Renal cortex interstitium (tissue), 15 donors: ENCODE measurements around the gene HCAR1. TPM values are rescaled to one million over a fixed set of nuclear protein-coding genes. Genes with fewer than 3 reads are reported as not detected.
"Not testable (repeated sequence)": the region's sequence is repeated elsewhere in the genome, so short reads cannot be mapped to it uniquely, and the experiment has no call there.

Experiments
- DNase-seq, 11 donors: peaks; one replicate each; pipeline ENCODE4 v3.0.0-alpha.2; 2013; ENCODE audit warnings: low read depth in 9 of 11, low spot score in 4 of 11; ENCODE audit errors: extremely low read depth in 1 of 11
- long read RNA-seq, 16 experiments: transcript quantifications; one replicate each; lab custom pipeline, GENCODE V29; 2026
- polyA plus RNA-seq, 3 donors: library from polyadenylated mRNA; unstranded; fragments of 120-200 nt; gene quantifications; one replicate each; pipeline ENCODE4 v1.2.1, GENCODE V29; 2013; ENCODE audit not compliant: insufficient read length in 3 of 3

Gene HCAR1
- polyA plus RNA-seq: 1 to 10 TPM; 2.5 to 2.7 (median 2.7) TPM
- long read RNA-seq, donor 1, full-length matches to known transcripts: 1 of 1 reads
- long read RNA-seq, donor 1, partial matches to known transcripts: 0 of 1 reads
- long read RNA-seq, donor 1, other reads (novel, unspliced or antisense): 0 of 1 reads
- long read RNA-seq, donor 2, full-length matches to known transcripts: 3 of 3 reads
- long read RNA-seq, donor 2, partial matches to known transcripts: 0 of 3 reads
- long read RNA-seq, donor 2, other reads (novel, unspliced or antisense): 0 of 3 reads
- long read RNA-seq, donor 3, full-length matches to known transcripts: 3 of 3 reads
- long read RNA-seq, donor 3, partial matches to known transcripts: 0 of 3 reads
- long read RNA-seq, donor 3, other reads (novel, unspliced or antisense): 0 of 3 reads
- long read RNA-seq, donor 4, full-length matches to known transcripts: 2 of 2 reads
- long read RNA-seq, donor 4, partial matches to known transcripts: 0 of 2 reads
- long read RNA-seq, donor 4, other reads (novel, unspliced or antisense): 0 of 2 reads
- long read RNA-seq, donor 5: 0 reads
- long read RNA-seq, donor 6, full-length matches to known transcripts: 1 of 1 reads
- long read RNA-seq, donor 6, partial matches to known transcripts: 0 of 1 reads
- long read RNA-seq, donor 6, other reads (novel, unspliced or antisense): 0 of 1 reads
- long read RNA-seq, donor 7, full-length matches to known transcripts: 2 of 18 reads
- long read RNA-seq, donor 7, partial matches to known transcripts: 16 of 18 reads
- long read RNA-seq, donor 7, other reads (novel, unspliced or antisense): 0 of 18 reads
- long read RNA-seq, donor 8, full-length matches to known transcripts: 6 of 6 reads
- long read RNA-seq, donor 8, partial matches to known transcripts: 0 of 6 reads
- long read RNA-seq, donor 8, other reads (novel, unspliced or antisense): 0 of 6 reads
- long read RNA-seq, donor 9, full-length matches to known transcripts: 2 of 84 reads
- long read RNA-seq, donor 9, partial matches to known transcripts: 82 of 84 reads
- long read RNA-seq, donor 9, other reads (novel, unspliced or antisense): 0 of 84 reads
- long read RNA-seq, donor 10, full-length matches to known transcripts: 3 of 3 reads
- long read RNA-seq, donor 10, partial matches to known transcripts: 0 of 3 reads
- long read RNA-seq, donor 10, other reads (novel, unspliced or antisense): 0 of 3 reads
- long read RNA-seq, donor 11, full-length matches to known transcripts: 2 of 2 reads
- long read RNA-seq, donor 11, partial matches to known transcripts: 0 of 2 reads
- long read RNA-seq, donor 11, other reads (novel, unspliced or antisense): 0 of 2 reads
- long read RNA-seq, donor 12, full-length matches to known transcripts: 3 of 3 reads
- long read RNA-seq, donor 12, partial matches to known transcripts: 0 of 3 reads
- long read RNA-seq, donor 12, other reads (novel, unspliced or antisense): 0 of 3 reads
- long read RNA-seq, donor 13: 0 reads
- long read RNA-seq, donor 14, full-length matches to known transcripts: 4 of 4 reads
- long read RNA-seq, donor 14, partial matches to known transcripts: 0 of 4 reads
- long read RNA-seq, donor 14, other reads (novel, unspliced or antisense): 0 of 4 reads
- long read RNA-seq, donor 15, full-length matches to known transcripts: 3 of 3 reads
- long read RNA-seq, donor 15, partial matches to known transcripts: 0 of 3 reads
- long read RNA-seq, donor 15, other reads (novel, unspliced or antisense): 0 of 3 reads
- long read RNA-seq, donor 16, full-length matches to known transcripts: 8 of 576 reads
- long read RNA-seq, donor 16, partial matches to known transcripts: 568 of 576 reads
- long read RNA-seq, donor 16, other reads (novel, unspliced or antisense): 0 of 576 reads

- DNase-seq: peak in 5 of 11 donors; percentile 21 to 60 (median 49)
These were observed at the start of gene HCAR1 for GRCh38 chr12:122730215-122731014. TSS of gene HCAR1 (minus strand) at chr12:122730844. CDS start at chr12:122730339, 505 bp downstream.

- no peak for DNase-seq
These were observed 26.9 kb upstream of the HCAR1 start for GRCh38 chr12:122757568-122757967.

DNA sequence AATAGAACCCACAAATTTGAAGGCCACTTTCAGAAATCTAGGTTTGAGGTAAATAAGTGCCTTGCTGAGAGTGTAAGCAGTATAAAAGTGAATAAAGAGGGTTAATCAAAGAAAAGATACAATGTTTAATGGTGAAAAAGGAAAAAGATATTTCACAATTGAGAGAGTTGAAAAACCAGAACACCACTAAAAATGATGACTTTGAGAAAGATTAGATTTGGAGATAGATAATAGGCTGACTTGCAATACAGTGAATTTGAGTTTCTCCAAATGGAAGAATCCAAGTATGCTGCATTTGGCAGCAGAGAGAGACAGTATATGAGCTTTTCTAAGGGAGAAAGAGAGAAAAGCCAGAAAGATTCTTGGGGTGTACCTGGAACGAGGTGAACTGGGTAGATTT lies 24.1 kb upstream of the HCAR1 start:
- DNase-seq: no peak

GRCh38 chr12:122753319-122753650 lies 22.6 kb upstream of the HCAR1 start:
- DNase-seq: no peak

DNA sequence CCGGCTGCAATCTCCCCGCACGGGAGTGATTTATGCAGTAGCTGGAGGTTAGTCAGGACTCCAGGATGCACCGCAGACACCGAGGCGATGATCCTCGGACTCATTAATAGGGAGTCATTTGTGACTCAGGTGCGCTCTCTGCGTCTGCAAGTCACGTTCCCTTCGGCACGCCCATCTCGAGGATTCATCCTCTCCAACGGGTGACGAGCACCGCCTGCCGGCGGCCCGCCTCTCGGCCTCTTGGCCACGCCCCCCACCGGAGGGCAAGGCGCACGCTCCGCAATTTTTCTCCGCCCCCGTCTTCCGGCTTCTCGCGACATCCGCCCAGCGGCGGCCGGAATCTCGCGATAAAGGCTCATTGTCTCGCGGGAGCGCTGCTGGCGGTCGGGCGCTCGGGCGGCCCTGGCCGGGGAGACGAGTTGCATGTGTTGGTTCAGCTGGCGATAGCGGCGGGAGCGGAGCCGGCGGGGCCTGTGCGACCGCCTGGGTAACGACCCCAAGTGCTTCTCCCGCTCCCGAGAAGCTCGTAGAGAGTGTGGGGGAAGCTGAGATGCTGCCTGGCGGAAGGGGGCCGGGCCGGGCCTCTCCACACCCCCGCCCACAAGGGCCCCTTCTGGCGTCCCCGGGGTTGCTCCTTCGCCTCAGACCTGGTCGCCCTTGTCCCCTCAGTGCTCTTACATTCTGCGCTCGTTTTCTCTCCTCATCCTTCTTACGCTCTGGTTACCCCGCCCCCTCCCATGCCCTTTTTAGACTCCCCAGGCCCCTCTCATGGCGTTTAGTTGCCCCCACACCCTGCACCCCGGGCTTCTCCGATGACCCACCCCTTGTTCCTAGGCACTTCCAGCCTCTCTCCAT lies 22.0 kb upstream of the HCAR1 start, which contains the start of gene DENR:
TSS of gene DENR (plus strand) at position 361 of the 855 bp plus-strand sequence. CDS start 878 bp downstream, outside the sequence.
- peak; percentile 93 to 97 (median 96) for DNase-seq

GRCh38 chr12:122750781-122751515 lies 20.3 kb upstream of the HCAR1 start:
- not testable (repeated sequence) for DNase-seq

GRCh38 chr12:122749569-122750332 lies 19.1 kb upstream of the HCAR1 start:
- DNase-seq: no peak

GRCh38 chr12:122747224-122748135 lies 16.8 kb upstream of the HCAR1 start:
- DNase-seq: no peak

DNA sequence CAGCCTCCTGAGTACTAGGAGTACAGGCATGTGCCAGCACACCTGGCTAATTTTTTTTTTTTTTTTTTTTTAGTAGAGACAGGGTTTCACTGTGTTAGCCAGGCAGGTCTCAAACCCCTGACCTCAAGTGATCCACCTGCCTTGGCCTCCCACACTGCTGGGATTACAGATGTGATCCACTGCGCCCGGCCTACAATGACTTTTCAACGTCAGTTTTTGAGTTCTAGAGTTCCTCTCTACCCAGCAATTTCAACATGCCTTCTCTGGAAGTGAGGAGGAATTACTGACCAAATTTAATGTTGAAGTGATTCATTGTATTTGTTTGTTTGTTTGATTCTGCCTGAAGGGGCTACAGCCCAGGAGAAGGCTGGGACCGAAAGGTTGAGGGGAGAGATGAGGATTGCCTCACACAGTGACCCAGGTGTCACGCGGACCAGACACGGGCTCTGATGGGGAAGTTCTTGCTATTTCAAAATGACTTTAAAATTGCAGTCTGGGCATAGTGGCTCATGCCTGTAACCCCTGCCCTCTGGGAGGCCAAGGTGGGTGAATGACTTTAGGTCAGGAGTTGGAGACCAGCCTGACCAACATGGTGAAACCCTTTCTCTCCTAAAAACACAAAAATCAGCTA lies 13.4 kb upstream of the HCAR1 start:
- DNase-seq: no peak

- DNase-seq: no peak
These were observed 9.7 kb upstream of the HCAR1 start for GRCh38 chr12:122740351-122740750.

DNA sequence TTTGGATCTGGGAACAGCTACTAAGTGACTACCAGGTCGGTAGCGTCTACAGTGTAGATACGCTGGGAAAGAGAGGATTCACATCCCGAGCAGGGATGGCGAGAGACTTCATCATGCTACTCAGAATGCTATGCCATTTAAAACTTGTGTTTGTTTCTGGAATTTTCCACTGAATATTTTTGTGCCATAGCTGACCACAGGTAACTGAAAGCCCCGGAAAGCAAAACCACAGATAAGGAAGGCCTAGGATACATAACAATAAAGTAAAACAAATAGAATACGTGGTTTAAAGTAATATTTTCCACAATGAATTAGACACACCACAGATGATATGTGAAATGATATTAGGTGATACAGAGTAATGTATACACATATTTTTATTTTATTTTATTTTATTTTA lies 7.9 kb upstream of the HCAR1 start:
- no peak for DNase-seq

- DNase-seq: no peak
These were observed 2.0 kb upstream of the HCAR1 start for GRCh38 chr12:122732611-122733010.

- DNase-seq: no peak
These were observed 1.5 kb upstream of the HCAR1 start for GRCh38 chr12:122732170-122732569.
